Lung (tissue), 12 donors: ENCODE data around the gene FSIP1. TPM values are rescaled to one million over a fixed set of nuclear protein-coding genes. Genes with fewer than 3 reads are reported as not detected.

ENCODE experiments used
- ATAC-seq: fragments of 200-7000 bp; cut with Tn5 transposase; one replicate; pipeline ENCODE4 v1.9.1; 2020; ENCODE audit warnings: moderate number of reproducible peaks; ENCODE audit not compliant: insufficient read depth, low FRiP score
- DNase-seq, 3 donors: peaks; one replicate each; pipeline ENCODE4 v3.0.0-alpha.2; 2013 to 2017
- H3K27ac ChIP-seq, 2 donors: one replicate each; pipeline ENCODE4 v1.5.1; 2013; ENCODE audit warnings: mild to moderate bottlenecking in 2 of 2, moderate library complexity in 2 of 2, control low read depth in 1 of 2, inconsistent platforms in 1 of 2, low read depth in 1 of 2, low read length in 1 of 2
- H3K27me3 ChIP-seq, 3 donors: one replicate each; pipeline ENCODE4 v1.5.1; 2013; ENCODE audit warnings: low read length in 2 of 3; ENCODE audit not compliant: control insufficient read depth in 3 of 3, insufficient read depth in 3 of 3
- H3K36me3 ChIP-seq, 4 donors: one replicate each; pipeline ENCODE4 v1.5.1; 2013; ENCODE audit warnings: low read length in 4 of 4, mild to moderate bottlenecking in 1 of 4, moderate library complexity in 1 of 4; ENCODE audit not compliant: control insufficient read depth in 4 of 4, insufficient read depth in 4 of 4
- H3K4me1 ChIP-seq, 5 donors: one replicate each; pipeline ENCODE4 v1.5.1; 2013; ENCODE audit warnings: low read length in 5 of 5, mild to moderate bottlenecking in 2 of 5, moderate library complexity in 1 of 5; ENCODE audit not compliant: control insufficient read depth in 5 of 5, insufficient read depth in 5 of 5
- H3K4me3 ChIP-seq: one replicate; pipeline ENCODE4 v1.5.1; 2013; ENCODE audit warnings: mild to moderate bottlenecking, control low read depth, moderate library complexity
- H3K9ac ChIP-seq, 2 donors: one replicate each; pipeline ENCODE4 v1.5.1; 2013; ENCODE audit warnings: low read length in 2 of 2, control low read depth in 1 of 2; ENCODE audit not compliant: insufficient read depth in 1 of 2
- H3K9me3 ChIP-seq, 4 donors: one replicate each; pipeline ENCODE4 v1.5.1; 2013; ENCODE audit warnings: low read length in 3 of 4, mild to moderate bottlenecking in 1 of 4, moderate library complexity in 1 of 4; ENCODE audit not compliant: control insufficient read depth in 4 of 4, insufficient read depth in 3 of 4
- WGBS, 2 donors: extraction: QIAGEN DNeasy Blood & Tissue Kit; methylation state at CpG; one replicate each; pipeline ENCODE4 v1.1.7; 2013; 5-methylcytosine and 5-hydroxymethylcytosine counted together
- polyA plus RNA-seq, 2 donors: library from polyadenylated mRNA; stranded (reverse); fragments of 200-250 nt; gene quantifications; one replicate each; pipeline ENCODE4 v1.2.1, GENCODE V29; 2013
- total RNA-seq, 2 donors: library from RNA; depleted of rRNA in 1 of 2; stranded (reverse); fragments of >200 nt in 1 of 2; gene quantifications; one replicate each; pipeline ENCODE4 v1.2.1, GENCODE V29; 2014 to 2021
- TF ChIP-seq, protein P1 (sequence below): IDR thresholded peaks from 2 replicates; pipeline ENCODE4 v1.5.1; 2012; ENCODE audit warnings: mild to moderate bottlenecking; ENCODE audit errors: control extremely low read depth, extremely low read depth
- donor health status: control.
- donor health status: control.
- donor health status: Bipolar disorder and iron deficiency.
- donor health status: healthy.
- donor health status: DM: yes; HTN: yes; CAD: no.

Gene FSIP1
- total and polyA plus RNA-seq, 4 donors = 0.35 to 2.2 (median 0.98) TPM

DNA sequence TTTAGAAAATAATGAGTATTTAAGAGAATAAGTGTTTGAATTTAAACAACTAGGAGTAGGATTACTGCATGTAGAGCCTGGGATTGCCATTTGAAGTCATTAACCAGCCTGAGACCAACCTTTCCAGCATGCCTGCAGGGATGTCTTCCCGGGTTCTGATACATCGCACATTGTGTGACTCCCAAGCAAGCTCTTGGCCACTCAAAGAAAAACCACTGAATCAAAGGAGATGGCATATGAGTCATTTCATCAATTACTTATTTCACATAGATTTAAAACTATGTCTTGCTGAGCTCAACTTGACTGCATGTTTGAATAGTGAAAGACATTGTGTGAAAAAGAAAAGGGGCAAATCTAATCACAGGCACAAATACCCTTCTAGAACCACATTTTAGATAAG is 216.8 kb downstream of the FSIP1 start:
- Histone ChIP-seq H3K27ac (no peak overlapping the region), H3K27me3 (no peaks in the 10 kb centered on the region), H3K36me3 (no peaks in the 10 kb centered on the region), H3K9ac (no peak overlapping the region), H3K9me3 (no peaks in the 10 kb centered on the region), H3K4me3 (no peak overlapping the region), H3K4me1 (peaks cover 0 to 11% (median 2%) of the 10 kb centered on the region in 5 donors)
- TF ChIP-seq, protein P1, sequence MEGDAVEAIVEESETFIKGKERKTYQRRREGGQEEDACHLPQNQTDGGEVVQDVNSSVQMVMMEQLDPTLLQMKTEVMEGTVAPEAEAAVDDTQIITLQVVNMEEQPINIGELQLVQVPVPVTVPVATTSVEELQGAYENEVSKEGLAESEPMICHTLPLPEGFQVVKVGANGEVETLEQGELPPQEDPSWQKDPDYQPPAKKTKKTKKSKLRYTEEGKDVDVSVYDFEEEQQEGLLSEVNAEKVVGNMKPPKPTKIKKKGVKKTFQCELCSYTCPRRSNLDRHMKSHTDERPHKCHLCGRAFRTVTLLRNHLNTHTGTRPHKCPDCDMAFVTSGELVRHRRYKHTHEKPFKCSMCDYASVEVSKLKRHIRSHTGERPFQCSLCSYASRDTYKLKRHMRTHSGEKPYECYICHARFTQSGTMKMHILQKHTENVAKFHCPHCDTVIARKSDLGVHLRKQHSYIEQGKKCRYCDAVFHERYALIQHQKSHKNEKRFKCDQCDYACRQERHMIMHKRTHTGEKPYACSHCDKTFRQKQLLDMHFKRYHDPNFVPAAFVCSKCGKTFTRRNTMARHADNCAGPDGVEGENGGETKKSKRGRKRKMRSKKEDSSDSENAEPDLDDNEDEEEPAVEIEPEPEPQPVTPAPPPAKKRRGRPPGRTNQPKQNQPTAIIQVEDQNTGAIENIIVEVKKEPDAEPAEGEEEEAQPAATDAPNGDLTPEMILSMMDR = no peak
- 96 to 98% methylated on average over 2 of the region's 2 CpGs for WGBS, 2 donors
- DNase-seq = no peak
- ATAC-seq = no peak

DNA sequence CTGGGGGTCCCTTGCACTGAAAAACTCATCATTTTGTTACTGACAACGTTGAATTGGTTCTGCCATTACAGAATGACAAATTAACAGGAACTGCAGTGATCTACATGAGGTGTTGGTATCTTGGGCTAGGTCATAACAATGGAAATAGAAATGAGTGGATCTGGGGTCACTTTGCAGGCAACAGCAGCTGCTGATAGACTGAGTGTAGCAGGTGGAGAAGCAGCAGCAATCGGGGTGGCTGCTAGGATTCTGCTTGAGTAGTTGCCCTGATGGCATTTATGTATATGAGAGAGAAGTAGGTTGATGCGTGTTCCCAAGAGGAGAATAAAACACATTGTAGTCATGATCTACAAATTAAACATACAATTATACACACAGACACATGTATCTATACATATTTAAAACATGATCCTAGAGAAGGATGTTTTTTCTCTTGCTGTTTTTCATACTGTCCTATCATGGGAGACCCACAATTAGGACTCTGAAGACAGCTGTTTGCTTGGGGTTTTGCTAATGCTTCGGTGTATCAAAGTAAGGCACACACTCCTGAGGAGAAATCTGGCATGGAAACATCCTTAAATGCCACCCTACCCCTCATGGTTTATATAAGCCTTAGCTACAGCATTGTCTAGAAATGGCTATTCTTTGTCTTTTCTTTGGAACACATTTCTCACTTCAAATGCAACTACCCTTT is 217.5 kb downstream of the FSIP1 start:
- Histone ChIP-seq H3K9me3 (no peaks in the 10 kb centered on the region), H3K4me1 (peaks cover 0 to 4% (median 0%) of the 10 kb centered on the region in 5 donors), H3K4me3 (no peak overlapping the region), H3K27me3 (no peaks in the 10 kb centered on the region), H3K27ac (no peak overlapping the region), H3K36me3 (no peaks in the 10 kb centered on the region), H3K9ac (no peak overlapping the region)
- 89 to 96% methylated on average over 4 of the region's 4 CpGs for WGBS, 2 donors
- DNase-seq (no peak), ATAC-seq (no peak)
- TF ChIP-seq, protein P1 = no peak

DNA sequence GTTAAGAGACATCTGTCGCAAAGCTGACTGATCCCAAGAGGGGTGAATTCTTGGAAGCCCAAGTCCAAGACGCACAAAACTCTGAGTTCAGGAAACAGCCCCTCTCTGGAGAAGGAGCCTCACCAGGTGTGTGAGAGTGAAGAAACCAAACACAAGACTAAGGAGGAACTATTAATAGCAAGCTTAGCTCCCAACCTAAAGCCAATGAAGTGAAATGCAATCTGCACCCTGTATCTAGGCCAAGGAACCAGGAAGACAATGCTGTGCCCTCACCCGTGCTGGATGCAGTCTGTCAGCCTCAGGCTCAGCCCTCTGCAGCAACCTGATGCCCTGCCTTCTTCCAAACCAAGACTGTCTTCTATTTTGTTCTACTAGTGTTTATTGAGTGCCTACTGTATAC is 224.2 kb downstream of the FSIP1 start:
- peaks cover 0 to under 1% (median 0%) of the 10 kb centered on the region in 4 donors for H3K9me3 ChIP-seq
- DNase-seq = no peak
- H3K4me1 ChIP-seq = peaks cover 0 to 35% (median 3%) of the 10 kb centered on the region in 5 donors
- TF ChIP-seq, protein P1 = no peak
- H3K9ac ChIP-seq = no peak overlapping the region
- no peak overlapping the region for H3K27ac ChIP-seq
- H3K27me3 ChIP-seq = no peaks in the 10 kb centered on the region
- 78 to 83% methylated on average over 3 of the region's 3 CpGs for WGBS, 2 donors
- H3K4me3 ChIP-seq = no peak overlapping the region
- no peaks in the 10 kb centered on the region for H3K36me3 ChIP-seq
- no peak for ATAC-seq
